SK-N-SH (cell line): ENCODE data around the gene GRM7. TPM values are rescaled to one million over a fixed set of nuclear protein-coding genes. Genes with fewer than 3 reads are reported as not detected.

ENCODE experiments used
- CTCF ChIA-PET: fragments of 300-600, 350-600 bp; formaldehyde crosslinking; extraction: SDS; loops from one replicate; lab custom pipeline; 2021; lab: Yijun Ruan, JAX
- POLR2A ChIA-PET: fragments of 350-600 bp; sonication (Branson Sonifier 250); formaldehyde crosslinking; extraction: SDS; loops from one replicate; lab custom pipeline; 2020; ENCODE audit warnings: antibody characterized with exemption, inconsistent platforms; lab: Yijun Ruan, JAX
- DNase-seq: peaks from one replicate; pipeline ENCODE4 v3.0.0; 2012
- H2AFZ ChIP-seq: fragments of 200-600 bp; sonication (generic); 2 replicates; pipeline ENCODE4 v1.8.1; 2016; ENCODE audit warnings: antibody characterized with exemption, mild to moderate bottlenecking, low read depth
- H3F3A ChIP-seq: fragments of 200-600 bp; sonication (generic); replicated peaks from 2 replicates; pipeline ENCODE3; 2016; ENCODE audit warnings: antibody characterized with exemption, mild to moderate bottlenecking; ENCODE audit not compliant: insufficient read depth
- H3K27ac ChIP-seq, 2 experiments: fragments of 200-500 bp in 1 of 2; fragments of 200-600 bp in 1 of 2; sonication (Bioruptor generic) in 1 of 2; sonication (generic), shearing (Covaris generic) in 1 of 2; 2 replicates each; pipeline versions ENCODE4 v1.5.1 to v1.6.1; 2014 to 2016; ENCODE audit warnings: low read depth in 2 of 2, inconsistent platforms in 1 of 2, low read length in 1 of 2, mild to moderate bottlenecking in 1 of 2, mixed read lengths in 1 of 2
- H3K27me3 ChIP-seq: fragments of 200-600 bp; sonication (generic), shearing (Covaris generic); 2 replicates; pipeline ENCODE4 v1.6.1; 2016; ENCODE audit warnings: mixed run types; ENCODE audit not compliant: insufficient read depth
- H3K36me3 ChIP-seq, 2 experiments: fragments of 200-500 bp in 1 of 2; fragments of 200-600 bp in 1 of 2; sonication (Bioruptor generic) in 1 of 2; sonication (generic) in 1 of 2; replicated peaks in 1 of 2; 2 replicates each; pipeline versions ENCODE3 to v1.5.1; 2014 to 2016; ENCODE audit warnings: low read length in 1 of 2, mild to moderate bottlenecking in 1 of 2; ENCODE audit not compliant: insufficient read depth in 2 of 2, control insufficient read depth in 1 of 2
- H3K4me1 ChIP-seq, 2 experiments: fragments of 200-500 bp in 1 of 2; fragments of 200-600 bp in 1 of 2; sonication (Bioruptor generic) in 1 of 2; sonication (generic), shearing (Covaris generic) in 1 of 2; 2 replicates each; pipeline versions ENCODE4 v1.5.1 to v1.6.1; 2014 to 2016; ENCODE audit warnings: low read depth in 1 of 2, low read length in 1 of 2, mixed run types in 1 of 2; ENCODE audit not compliant: insufficient read depth in 2 of 2, control insufficient read depth in 1 of 2
- H3K4me2 ChIP-seq: fragments of 200-600 bp; sonication (generic), shearing (Covaris generic); 2 replicates; pipeline ENCODE4 v1.6.1; 2017; ENCODE audit warnings: mixed run types
- H3K4me3 ChIP-seq, 2 experiments: fragments of 200-500 bp in 1 of 2; fragments of 200-600 bp in 1 of 2; sonication (Bioruptor generic) in 1 of 2; sonication (generic), shearing (Covaris generic) in 1 of 2; 2 replicates each; pipeline versions ENCODE4 v1.5.1 to v1.8.1; 2014 to 2016; ENCODE audit warnings: low read depth in 2 of 2, inconsistent platforms in 1 of 2, low read length in 1 of 2, mild to moderate bottlenecking in 1 of 2, mixed read lengths in 1 of 2, moderate library complexity in 1 of 2
- H3K79me2 ChIP-seq: fragments of 200-600 bp; sonication (generic); 2 replicates; pipeline ENCODE4 v1.8.1; 2017; ENCODE audit warnings: mild to moderate bottlenecking; ENCODE audit not compliant: insufficient read depth
- H3K9ac ChIP-seq: fragments of 200-600 bp; sonication (generic); 2 replicates; pipeline ENCODE4 v1.6.1; 2017; ENCODE audit warnings: mixed run types
- H3K9me2 ChIP-seq: fragments of 200-600 bp; sonication (generic); 2 replicates; pipeline ENCODE4 v1.6.1; 2017; ENCODE audit warnings: mixed run types
- H3K9me3 ChIP-seq: fragments of 200-600 bp; sonication (generic); 2 replicates; pipeline ENCODE4 v1.6.1; 2017; ENCODE audit warnings: mixed run types, mild to moderate bottlenecking, moderate library complexity
- H4K20me1 ChIP-seq: fragments of 200-600 bp; sonication (generic); 2 replicates; pipeline ENCODE4 v1.6.1; 2017; ENCODE audit warnings: mild to moderate bottlenecking, mixed run types; ENCODE audit not compliant: insufficient read depth
- CTCF ChIP-seq: fragments of 200-600 bp; sonication (generic); IDR thresholded peaks from 2 replicates; pipeline ENCODE4 v1.6.1; 2017; ENCODE audit warnings: antibody characterized with exemption, mild to moderate bottlenecking, moderate library complexity
- EP300 ChIP-seq, 2 experiments: IDR thresholded peaks; 2 replicates each; pipeline versions ENCODE4 v1.4.0 to v1.6.1; 2012; ENCODE audit warnings: borderline replicate concordance in 1 of 2, low read depth in 1 of 2, low read length in 1 of 2
- EZH2phosphoT487 ChIP-seq: fragments of 200-600 bp; sonication (generic); IDR thresholded peaks from 2 replicates; pipeline ENCODE4 v1.6.1; 2017; ENCODE audit warnings: low read depth, mixed run types, mild to moderate bottlenecking, antibody characterized with exemption, moderate library complexity, borderline replicate concordance
- FOSL2 ChIP-seq: IDR thresholded peaks from 2 replicates; pipeline ENCODE4 v1.4.0; 2012; ENCODE audit warnings: low read depth, mild to moderate bottlenecking, moderate library complexity, borderline replicate concordance
- FOXJ3 ChIP-seq: sonication (generic); formaldehyde crosslinking; IDR thresholded peaks from 2 replicates; pipeline ENCODE4 v1.5.1; 2020; ENCODE audit warnings: mild to moderate bottlenecking, missing genetic modification reagents
- GABPA ChIP-seq: IDR thresholded peaks from 2 replicates; pipeline ENCODE4 v1.4.0; 2012; ENCODE audit warnings: low read depth, mild to moderate bottlenecking
- GATA2 ChIP-seq: sonication (generic); formaldehyde crosslinking; IDR thresholded peaks from 2 replicates; pipeline ENCODE4 v1.5.0; 2020; ENCODE audit warnings: mild to moderate bottlenecking, missing genetic modification reagents
- IRF3 ChIP-seq: fragments of 150-350 bp; IDR thresholded peaks from 2 replicates; pipeline ENCODE4 v1.6.1; 2016; ENCODE audit warnings: mild to moderate bottlenecking, low read depth, low read length
- NRF1 ChIP-seq: IDR thresholded peaks from 2 replicates; pipeline ENCODE4 v1.6.1; 2012; ENCODE audit warnings: low read depth, mild to moderate bottlenecking, low read length
- RAD21 ChIP-seq: IDR thresholded peaks from 2 replicates; pipeline ENCODE4 v1.6.1; 2012; ENCODE audit warnings: mild to moderate bottlenecking, low read length
- RCOR1 ChIP-seq: fragments of 150-350 bp; IDR thresholded peaks from 2 replicates; pipeline ENCODE4 v1.6.1; 2017; ENCODE audit warnings: antibody characterized with exemption, low read length
- RFX5 ChIP-seq: IDR thresholded peaks from 2 replicates; pipeline ENCODE4 v1.6.1; 2012; ENCODE audit warnings: mild to moderate bottlenecking, improper control_type of control experiment, low read length
- SMC3 ChIP-seq: IDR thresholded peaks from 2 replicates; pipeline ENCODE4 v1.6.1; 2012; ENCODE audit warnings: low read depth, low read length, improper control_type of control experiment
- TAF1 ChIP-seq: IDR thresholded peaks from 2 replicates; pipeline ENCODE4 v1.6.1; 2012; ENCODE audit warnings: low read depth, mild to moderate bottlenecking, low read length, moderate library complexity, borderline replicate concordance
- USF2 ChIP-seq: fragments of 150-350 bp; IDR thresholded peaks from 2 replicates; pipeline ENCODE4 v1.6.1; 2017; ENCODE audit warnings: antibody characterized with exemption, low read length, low read depth, borderline replicate concordance
- WGBS: methylation state at CpG from one replicate; pipeline ENCODE4 v1.1.6; 2017; ENCODE audit warnings: low lambda C conversion rate; 5-methylcytosine and 5-hydroxymethylcytosine counted together
- polyA plus RNA-seq, 3 experiments: library from polyadenylated mRNA; depleted of rRNA; stranded (reverse); fragments of >200 nt; gene quantifications; 2 replicates each; pipeline ENCODE4 v1.2.3, GENCODE V29; 2012
- TF ChIP-seq, protein P1 (sequence below): IDR thresholded peaks from 2 replicates; pipeline ENCODE4 v1.4.0; 2012; ENCODE audit warnings: low read depth, borderline replicate concordance

The GRM7 gene
- polyA plus RNA-seq, 1 of the 3 experiments (the other 2 are of a cell fraction) = 0.03 TPM

DNA sequence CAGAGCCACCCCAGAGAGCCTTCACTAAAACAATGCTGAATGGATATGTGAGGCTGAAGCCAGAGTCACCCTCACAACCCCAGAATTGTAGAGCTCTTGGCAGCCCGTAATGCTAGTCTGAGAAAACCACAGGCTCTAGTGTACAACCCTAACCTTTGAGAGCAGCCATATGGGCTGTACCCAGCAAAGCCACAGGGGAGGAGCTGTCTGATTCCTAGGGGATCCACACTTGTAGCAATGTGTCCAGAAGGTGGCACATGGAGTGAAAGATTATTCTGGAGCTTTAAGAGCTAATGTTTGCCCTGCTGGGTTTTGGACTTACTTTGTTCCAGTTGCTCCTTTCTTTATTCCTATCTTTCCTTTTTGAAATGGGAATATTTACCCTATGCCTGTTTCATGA is 626.8 kb downstream of the GRM7 start:
- Histone ChIP-seq H3K36me3 (no peaks in the 10 kb centered on the region), H3K4me2 (no peak overlapping the region), H3K4me3 (no peak overlapping the region), H3K4me1 (no peaks in the 10 kb centered on the region), H3F3A (no peaks in the 10 kb centered on the region), H3K9me3 (0 out of 2 replicates have a peak, but pooled peaks cover 3% of the 10 kb centered on the region), H3K9ac (no peak overlapping the region), H2AFZ (no peak overlapping the region), H3K79me2 (no peaks in the 10 kb centered on the region), H3K27ac (no peak overlapping the region), H4K20me1 (no peaks in the 10 kb centered on the region), H3K27me3 (no peaks in the 10 kb centered on the region), H3K9me2 (no peaks in the 10 kb centered on the region)
- WGBS = 14% methylated on average over 1 of the region's 1 CpG
- ChIA-PET CTCF (no interaction called here), POLR2A (no interaction called here)
- no peak for TF ChIP-seq GABPA
- TF ChIP-seq CTCF = no peak
- TF ChIP-seq TAF1 = no peak
- no peak for TF ChIP-seq FOXJ3 (CRISPR knock-in tag)
- no peak for TF ChIP-seq NRF1
- TF ChIP-seq RAD21 = no peak
- TF ChIP-seq SMC3 = no peak
- no peak for TF ChIP-seq EP300 (IDR thresholded peaks at IDR 0.05; ENCODE audit: borderline replicate concordance in 1 of 2, low read depth in 1 of 2, low read length in 1 of 2)
- no peak for DNase-seq

DNA sequence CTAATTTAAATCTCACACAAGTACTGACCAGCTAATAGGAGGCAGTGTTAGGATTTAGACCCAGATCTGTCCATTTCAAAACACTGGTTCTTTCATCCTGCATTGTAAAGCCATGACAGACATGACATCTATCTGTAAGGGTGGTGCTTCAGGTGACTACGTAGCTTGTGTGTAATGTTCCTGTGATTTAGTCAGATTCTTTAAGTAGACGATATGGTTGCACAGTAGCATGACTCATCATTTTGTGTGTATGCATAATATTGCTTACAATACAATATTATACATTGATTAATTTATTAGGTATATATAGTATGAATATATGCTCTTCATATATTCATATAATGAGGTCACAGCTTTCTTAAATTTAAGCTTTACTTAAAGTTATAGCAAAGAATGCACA is 628.5 kb downstream of the GRM7 start:
- whole genome bisulfite sequencing = 54% methylated on average over 2 of the region's 2 CpGs
- ChIA-PET POLR2A (no interaction called here), CTCF (interaction anchor here (0.6 kb wide), 1 partner anchor 15 kb away, joined by 3 read pairs; no protein-coding TSS in a partner anchor)

More for the DNA sequence above, 628.5 kb downstream of the GRM7 start:
- Histone ChIP-seq H3K27ac (no peak overlapping the region), H4K20me1 (no peaks in the 10 kb centered on the region), H3K9me3 (0 out of 2 replicates have a peak, but pooled peaks cover 7% of the 10 kb centered on the region), H3K9ac (no peak overlapping the region), H3K4me2 (no peak overlapping the region), H3K79me2 (no peaks in the 10 kb centered on the region), H2AFZ (no peak overlapping the region), H3K36me3 (no peaks in the 10 kb centered on the region), H3K4me1 (no peaks in the 10 kb centered on the region), H3F3A (no peaks in the 10 kb centered on the region), H3K4me3 (no peak overlapping the region), H3K9me2 (no peaks in the 10 kb centered on the region), H3K27me3 (no peaks in the 10 kb centered on the region)
- DNase-seq = no peak
- no peak for TF ChIP-seq GATA2
- TF ChIP-seq FOSL2 = no peak
- TF ChIP-seq EZH2phosphoT487 = no peak
- no peak for TF ChIP-seq RCOR1
- no peak for TF ChIP-seq CTCF
- TF ChIP-seq IRF3 = no peak
- no peak for TF ChIP-seq USF2
- TF ChIP-seq RFX5 = no peak
- TF ChIP-seq, protein P1, sequence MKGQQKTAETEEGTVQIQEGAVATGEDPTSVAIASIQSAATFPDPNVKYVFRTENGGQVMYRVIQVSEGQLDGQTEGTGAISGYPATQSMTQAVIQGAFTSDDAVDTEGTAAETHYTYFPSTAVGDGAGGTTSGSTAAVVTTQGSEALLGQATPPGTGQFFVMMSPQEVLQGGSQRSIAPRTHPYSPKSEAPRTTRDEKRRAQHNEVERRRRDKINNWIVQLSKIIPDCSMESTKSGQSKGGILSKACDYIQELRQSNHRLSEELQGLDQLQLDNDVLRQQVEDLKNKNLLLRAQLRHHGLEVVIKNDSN = no peak
- no peak for TF ChIP-seq RAD21
